ENCODE measurements around the gene LRRN2.
"Not testable (repeated sequence)": the region's sequence is repeated elsewhere in the genome, so short reads cannot be mapped to it uniquely, and the experiment has no call there.

Gene LRRN2

GRCh38 chr1:204658295-204658694 is 27.2 kb downstream of the LRRN2 start:
- DNase-seq, result no peak

GRCh38 chr1:204653590-204654340 is 31.8 kb downstream of the LRRN2 start:
- no peak for DNase-seq

DNA sequence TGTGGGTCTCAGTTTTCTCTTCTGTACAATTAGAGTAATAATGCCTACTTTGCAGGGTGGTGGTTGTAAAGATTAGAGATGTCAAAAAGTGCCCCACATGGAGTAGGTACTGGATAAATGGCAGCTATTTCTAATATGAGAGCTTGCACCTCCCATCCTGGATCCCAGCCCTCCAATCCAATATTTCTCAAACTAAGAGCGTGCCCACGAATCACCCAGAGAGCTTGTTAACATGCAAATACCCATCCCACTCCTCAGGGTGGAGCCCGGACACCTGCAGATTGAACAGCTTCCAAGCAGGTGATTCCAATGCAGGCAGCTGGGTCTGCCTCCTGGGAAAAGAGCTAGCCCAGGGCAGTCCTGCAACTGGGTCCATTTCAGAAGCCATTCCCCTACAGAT is 33.0 kb downstream of the LRRN2 start:
- DNase-seq, result no peak

DNA sequence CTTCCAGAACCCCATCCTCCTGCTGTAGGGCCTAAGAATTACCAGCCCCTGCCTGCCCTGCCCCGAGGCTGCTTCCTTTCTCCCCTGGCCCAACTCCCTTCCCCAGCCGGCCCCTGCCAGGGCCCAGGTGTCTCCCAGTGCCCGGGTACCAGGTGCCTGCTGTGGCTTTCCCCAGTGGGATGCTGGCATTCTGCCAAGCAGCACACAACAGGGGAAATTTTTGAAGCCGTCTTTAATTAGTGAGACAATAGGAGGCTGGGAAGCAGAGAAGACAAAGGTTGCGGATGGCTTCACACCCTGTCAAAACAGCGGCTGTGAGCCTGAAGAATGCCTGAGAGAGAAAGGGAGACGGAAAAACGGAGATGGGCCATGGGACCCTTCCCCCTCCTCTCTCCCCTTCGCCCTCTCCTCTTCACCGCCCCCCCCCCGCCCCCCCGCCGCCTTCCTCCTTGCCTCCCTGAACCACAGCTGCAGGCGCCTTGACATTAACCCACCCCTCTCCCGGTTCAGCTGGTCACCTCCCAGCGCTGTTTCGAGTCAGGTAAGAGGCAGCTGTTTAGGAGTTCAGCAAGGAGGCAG is 33.6 kb downstream of the LRRN2 start:
- no peak for DNase-seq

DNA sequence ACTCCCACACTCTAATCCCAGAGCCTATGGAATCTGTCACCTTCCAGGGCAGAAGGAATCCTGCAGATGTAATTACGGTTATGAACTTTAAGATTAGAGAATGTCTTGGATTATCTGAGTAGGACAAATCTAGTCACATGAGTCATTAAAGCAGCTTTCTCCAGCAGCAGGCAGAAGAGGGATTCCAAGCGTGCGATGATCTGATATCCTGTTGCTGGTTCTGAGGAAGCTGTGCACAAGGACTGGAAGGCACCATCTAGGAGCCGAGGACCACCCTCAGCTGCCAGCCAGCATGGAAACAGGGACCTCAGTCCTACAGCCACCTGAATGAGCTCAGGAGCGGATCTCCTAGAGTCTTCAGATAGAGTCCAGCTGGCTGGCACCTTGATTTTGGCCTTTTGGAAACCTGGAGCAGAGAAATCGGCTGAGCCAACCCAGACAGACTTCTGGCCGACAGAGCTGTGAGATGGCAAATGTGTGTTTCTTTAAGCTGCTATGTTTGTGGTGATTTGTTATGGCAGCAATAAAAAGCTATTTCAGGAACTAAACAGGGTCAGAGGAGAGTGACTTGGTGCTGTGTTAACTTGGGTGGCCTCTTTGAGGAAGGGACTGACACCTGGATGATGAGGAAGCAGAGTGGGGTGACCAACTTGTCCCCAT is 34.5 kb downstream of the LRRN2 start:
- DNase-seq, result no peak

- no peak for DNase-seq
These were observed 35.6 kb downstream of the LRRN2 start for GRCh38 chr1:204649721-204650521.

DNA sequence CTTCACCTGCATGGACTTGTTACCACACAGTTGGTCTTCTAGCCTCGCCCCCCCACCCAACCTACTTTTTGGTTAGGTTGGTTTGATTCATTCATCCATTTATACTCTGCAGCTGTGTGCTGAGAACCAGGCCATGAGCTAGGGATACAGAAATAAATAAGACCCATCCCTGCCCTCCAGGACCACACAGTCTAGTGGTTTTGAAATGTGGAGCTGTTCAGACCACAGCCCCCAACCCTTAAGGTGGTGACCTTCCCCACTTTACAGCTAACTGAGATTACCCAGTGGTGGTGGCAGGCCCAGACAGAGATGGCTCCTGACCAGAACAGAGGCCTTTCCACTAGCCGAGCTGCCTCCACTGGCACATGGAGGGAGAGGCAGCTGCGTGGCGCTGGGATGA is 37.0 kb downstream of the LRRN2 start:
- no peak for DNase-seq

DNA sequence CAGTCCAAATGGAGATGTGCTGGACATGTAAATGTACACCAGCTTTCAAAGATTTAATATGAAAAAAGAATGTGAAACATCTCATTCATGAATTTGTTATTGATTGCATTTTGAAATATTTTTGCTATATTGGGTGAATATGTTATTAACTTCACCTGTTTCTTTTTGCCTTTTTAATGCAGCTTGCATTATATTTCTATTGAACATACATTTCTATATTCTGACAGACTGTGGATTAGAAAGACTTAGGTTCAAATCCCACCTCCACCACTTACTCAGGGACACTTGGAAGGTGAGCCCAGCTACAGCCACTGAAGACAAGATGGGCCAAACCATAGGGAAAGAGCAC is 37.8 kb downstream of the LRRN2 start:
- DNase-seq, result no peak

GRCh38 chr1:204647114-204647804 is 38.3 kb downstream of the LRRN2 start:
- no peak for DNase-seq

GRCh38 chr1:204645666-204646065 is 39.9 kb downstream of the LRRN2 start:
- DNase-seq, result no peak

GRCh38 chr1:204645251-204645650 is 40.3 kb downstream of the LRRN2 start:
- DNase-seq, result no peak

- no peak for DNase-seq
These were observed 42.0 kb downstream of the LRRN2 start for GRCh38 chr1:204643503-204643902.

DNA sequence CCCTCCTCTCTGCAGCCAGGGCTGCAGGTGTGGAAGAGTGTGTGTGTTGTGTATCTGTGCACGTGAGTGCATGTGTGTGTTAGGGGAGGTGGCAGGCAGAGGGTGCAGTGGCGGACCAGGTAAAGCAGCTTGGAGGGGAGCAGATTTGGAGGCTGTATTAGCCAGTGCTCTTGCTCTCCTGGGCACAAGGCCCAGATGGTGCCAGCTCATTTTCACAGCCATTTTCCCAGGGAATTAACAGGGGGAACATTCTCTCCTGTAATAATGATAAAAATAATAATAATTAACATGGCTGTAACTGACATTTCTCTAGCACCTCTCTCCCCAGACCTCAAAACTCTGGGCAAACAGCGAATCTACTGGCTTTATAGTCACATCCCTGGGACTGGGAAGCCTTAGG is 43.6 kb downstream of the LRRN2 start:
- no peak for DNase-seq

DNA sequence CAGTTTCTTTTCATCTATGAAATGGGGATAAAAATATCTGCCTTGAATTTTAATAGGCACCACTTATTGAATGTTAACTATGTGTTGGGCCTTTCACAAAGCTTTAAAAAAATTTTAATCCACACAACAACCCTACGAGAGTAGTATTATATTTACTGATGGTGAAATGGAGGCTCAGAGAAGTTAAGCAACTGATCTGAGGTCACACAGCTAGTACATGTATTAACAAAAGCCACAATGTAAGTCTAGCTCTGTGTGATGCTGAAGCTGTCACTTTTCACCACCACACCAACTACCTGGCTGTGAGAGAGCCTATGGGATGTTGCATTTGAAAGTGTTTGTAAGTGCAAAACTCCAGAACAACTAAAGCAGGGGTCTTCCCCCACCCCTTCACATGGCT is 44.1 kb downstream of the LRRN2 start:
- no peak for DNase-seq

DNA sequence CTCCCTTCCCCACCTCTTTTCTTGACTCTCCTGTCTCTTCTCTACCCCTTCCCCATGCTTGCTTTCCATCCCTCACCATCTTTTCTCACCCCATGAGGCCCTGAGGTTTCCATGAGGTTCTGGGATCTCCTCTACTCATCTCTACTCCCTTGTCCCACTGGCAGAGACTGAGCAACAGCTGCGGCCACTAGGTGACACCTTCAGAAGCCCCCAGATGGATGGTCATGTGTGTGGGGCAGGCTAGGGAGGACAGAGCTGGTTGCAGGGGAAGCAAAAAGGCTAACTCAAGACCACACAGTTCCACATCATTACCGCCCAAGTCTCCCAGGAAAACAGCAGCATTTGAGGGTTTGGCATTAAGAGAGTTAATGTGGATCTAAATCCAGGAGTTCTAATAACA is 45.0 kb downstream of the LRRN2 start:
- DNase-seq, result no peak

- no peak for DNase-seq
These were observed 51.2 kb downstream of the LRRN2 start for GRCh38 chr1:204634260-204634910.

DNA sequence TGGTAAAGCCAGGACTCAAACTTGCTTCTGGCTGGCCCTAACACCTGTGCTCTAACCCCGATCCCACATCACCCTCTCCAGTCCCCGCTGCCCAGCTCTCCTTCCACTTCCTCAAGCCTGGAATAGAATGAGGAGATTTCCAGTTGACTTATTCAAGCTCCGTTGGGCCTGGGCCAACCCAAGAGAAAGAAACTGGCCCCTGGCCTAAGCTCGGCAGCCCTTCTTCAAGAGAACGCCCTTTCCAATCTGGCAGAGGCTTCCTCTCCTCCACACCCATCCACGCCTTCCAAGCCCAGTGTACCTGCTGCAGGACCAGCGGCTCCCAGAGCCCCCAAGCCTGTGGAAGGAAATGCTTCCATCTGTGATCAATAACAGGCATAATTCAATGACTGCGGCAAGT is 51.9 kb downstream of the LRRN2 start:
- no peak for DNase-seq

- DNase-seq, result no peak
These were observed 55.2 kb downstream of the LRRN2 start for GRCh38 chr1:204630132-204630905.

GRCh38 chr1:204629459-204629858 is 56.1 kb downstream of the LRRN2 start:
- DNase-seq, result not testable (repeated sequence)

GRCh38 chr1:204628868-204629267 is 56.7 kb downstream of the LRRN2 start:
- DNase-seq, result no peak

- DNase-seq, result no peak
These were observed 58.1 kb downstream of the LRRN2 start for GRCh38 chr1:204627436-204627835.

GRCh38 chr1:204626381-204626780 is 59.2 kb downstream of the LRRN2 start:
- no peak for DNase-seq

All from stimulated activated CD4-positive, alpha-beta T cell treated with anti-CD3 and anti-CD28 coated beads, Interleukin-4, amount 100 ng/mL, for 4 hours (primary cell).